Osteoblast (primary cell): Measurements from ENCODE around the gene ENO3. TPM values are rescaled to one million over a fixed set of nuclear protein-coding genes. Genes with fewer than 3 reads are reported as not detected.

Experiments
- DNase-seq: peaks from one replicate; pipeline ENCODE4 v3.0.0; 2011; ENCODE audit warnings: low spot score, mixed read lengths; ENCODE audit not compliant: insufficient read length; ENCODE audit errors: missing footprints
- H2AFZ ChIP-seq: 2 replicates; pipeline ENCODE4 v1.6.0; 2011; ENCODE audit warnings: mild to moderate bottlenecking, low read length
- H3K27ac ChIP-seq: 2 replicates; pipeline ENCODE4 v1.5.1; 2011; ENCODE audit warnings: mild to moderate bottlenecking, low read depth, low read length, moderate library complexity
- H3K27me3 ChIP-seq: 2 replicates; pipeline ENCODE4 v1.6.0; 2012; ENCODE audit warnings: mild to moderate bottlenecking, control low read depth, inconsistent platforms, low read length, moderate library complexity; ENCODE audit not compliant: insufficient read depth
- H3K36me3 ChIP-seq: 2 replicates; pipeline ENCODE4 v1.5.1; 2011; ENCODE audit warnings: mild to moderate bottlenecking, low read length, control low read depth, moderate library complexity; ENCODE audit not compliant: insufficient read depth
- H3K4me1 ChIP-seq: 2 replicates; pipeline ENCODE4 v1.5.1; 2011; ENCODE audit warnings: mild to moderate bottlenecking, low read length, control low read depth, moderate library complexity; ENCODE audit not compliant: insufficient read depth
- H3K4me2 ChIP-seq: 2 replicates; pipeline ENCODE4 v1.6.0; 2011; ENCODE audit warnings: mild to moderate bottlenecking, low read length; ENCODE audit not compliant: insufficient read depth
- H3K4me3 ChIP-seq: fragments of 200-600 bp; sonication (generic); 3 replicates; pipeline ENCODE4 v1.5.1; 2012; ENCODE audit warnings: mild to moderate bottlenecking, low read length, inconsistent platforms; ENCODE audit not compliant: insufficient read depth
- H3K79me2 ChIP-seq: 2 replicates; pipeline ENCODE4 v1.6.0; 2012; ENCODE audit warnings: mild to moderate bottlenecking, low read length, control low read depth, inconsistent platforms; ENCODE audit not compliant: insufficient read depth
- H3K9me3 ChIP-seq: 2 replicates; pipeline ENCODE4 v1.5.1; 2011; ENCODE audit warnings: low read depth, low read length, control low read depth
- H4K20me1 ChIP-seq: 2 replicates; pipeline ENCODE4 v1.6.0; 2012; ENCODE audit warnings: mild to moderate bottlenecking, low read length, control low read depth; ENCODE audit not compliant: insufficient read depth
- CTCF ChIP-seq: IDR thresholded peaks from 2 replicates; pipeline ENCODE4 v1.5.1; 2011; ENCODE audit warnings: mild to moderate bottlenecking, low read depth, low read length, moderate library complexity; ENCODE audit errors: extremely low read depth
- total RNA-seq: library from RNA; depleted of rRNA; stranded (reverse); fragments of >200 nt; gene quantifications from 2 replicates; pipeline ENCODE4 v1.2.3, GENCODE V29; 2012

Gene ENO3
- total RNA-seq, 1 donor = 2.9 TPM

GRCh38 chr17:4967539-4968485, 16.9 kb downstream of the ENO3 start, which contains the start of gene SPAG7:
Gene SPAG7 (minus strand): TSS chr17:4967817. CDS start chr17:4967804, 13 bp downstream.
- Histone ChIP-seq H3K4me2 (peak within 1 kb of the TSS; percentile 90), H3K4me1 (peaks cover 34% of the 10 kb centered on the region), H4K20me1 (no peaks in the 10 kb centered on the region), H3K36me3 (peaks cover 21% of the 10 kb centered on the region), H3K27me3 (no peaks in the 10 kb centered on the region), H2AFZ (peak within 1 kb of the TSS; percentile 82), H3K9me3 (no peaks in the 10 kb centered on the region), H3K79me2 (peaks cover 17% of the 10 kb centered on the region), H3K4me3 (peak within 1 kb of the TSS; percentile 89), H3K27ac (peak within 1 kb of the TSS; percentile 96)
- DNase-seq = peak; percentile 98
- peak; percentile 6 for TF ChIP-seq CTCF

- Histone ChIP-seq H3K27me3 (no peaks in the 10 kb centered on the region), H3K27ac (peak overlapping the region; percentile 96), H3K4me2 (peak overlapping the region; percentile 90), H3K4me1 (peaks cover 34% of the 10 kb centered on the region), H2AFZ (peak overlapping the region; percentile 72), H4K20me1 (no peaks in the 10 kb centered on the region), H3K4me3 (peak overlapping the region; percentile 89), H3K36me3 (peaks cover 29% of the 10 kb centered on the region), H3K9me3 (no peaks in the 10 kb centered on the region), H3K79me2 (peaks cover 17% of the 10 kb centered on the region)
- no peak for DNase-seq
- TF ChIP-seq CTCF = no peak
Measured at GRCh38 chr17:4968486-4969046, 17.6 kb downstream of the ENO3 start.

GRCh38 chr17:4969047-4969550, 18.2 kb downstream of the ENO3 start:
- peaks cover 17% of the 10 kb centered on the region for H3K79me2 ChIP-seq

More at GRCh38 chr17:4969047-4969550, 18.2 kb downstream of the ENO3 start:
- Histone ChIP-seq H3K4me3 (peak overlapping the region; percentile 89), H4K20me1 (no peaks in the 10 kb centered on the region), H3K27ac (peak overlapping the region; percentile 96), H3K27me3 (no peaks in the 10 kb centered on the region), H3K36me3 (peaks cover 34% of the 10 kb centered on the region), H3K9me3 (no peaks in the 10 kb centered on the region), H2AFZ (no peak overlapping the region), H3K4me1 (peaks cover 34% of the 10 kb centered on the region), H3K4me2 (peak overlapping the region; percentile 90)
- DNase-seq = peak; percentile 96
- TF ChIP-seq CTCF = no peak
